GM19372 (cell line): ENCODE measurements around the gene PDPN.

Experiments
- ATAC-seq: cut with Tn5 transposase; IDR thresholded peaks from one replicate; pipeline ENCODE4 v1.9.1; 2021; ENCODE audit warnings: mild to moderate bottlenecking, low read depth, moderate library complexity; ENCODE audit not compliant: unreplicated experiment

The PDPN gene

GRCh38 chr1:13616234-13616633 is 32.6 kb downstream of the PDPN start:
- ATAC-seq = no peak

DNA sequence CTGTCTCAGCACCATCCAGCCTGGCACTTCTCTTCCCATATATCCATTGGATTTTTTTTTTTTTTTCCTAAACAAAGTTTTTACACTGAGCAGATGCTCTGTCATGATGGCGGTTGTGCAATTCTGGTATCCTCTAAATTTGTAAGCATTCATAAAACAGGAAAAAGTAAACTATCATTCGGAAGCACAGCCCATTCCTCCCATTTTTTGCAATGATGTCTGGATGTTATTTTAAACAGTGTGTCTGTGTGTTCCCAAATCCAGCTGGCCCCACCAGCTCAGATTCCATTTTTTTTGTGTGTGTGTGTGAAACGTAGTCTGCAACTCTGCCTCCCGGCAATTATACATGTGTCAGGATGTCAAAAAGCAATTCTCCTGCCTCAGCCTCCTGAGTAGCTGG is 33.5 kb downstream of the PDPN start:
- no peak for ATAC-seq

DNA sequence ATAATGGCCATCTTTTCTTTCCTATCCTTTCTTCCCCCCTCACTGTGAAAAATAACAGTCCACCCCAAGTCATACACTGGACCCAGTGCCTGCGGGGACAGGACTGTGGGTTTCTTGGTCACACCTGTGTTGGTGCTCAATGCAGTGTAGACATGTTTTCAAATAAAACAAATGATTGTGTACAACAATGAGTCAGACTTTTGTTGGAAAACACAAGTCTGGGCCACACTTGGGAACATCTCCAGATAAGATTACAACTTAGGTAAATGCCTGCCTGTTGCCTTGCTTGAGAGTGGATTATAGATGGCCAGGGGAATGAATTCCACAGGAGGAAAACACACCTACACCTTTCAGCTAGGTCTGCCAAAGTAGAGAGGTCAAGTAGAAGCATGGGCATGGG is 34.1 kb downstream of the PDPN start:
- no peak for ATAC-seq

- ATAC-seq = no peak
Measured at GRCh38 chr1:13618483-13618882, 34.9 kb downstream of the PDPN start.

DNA sequence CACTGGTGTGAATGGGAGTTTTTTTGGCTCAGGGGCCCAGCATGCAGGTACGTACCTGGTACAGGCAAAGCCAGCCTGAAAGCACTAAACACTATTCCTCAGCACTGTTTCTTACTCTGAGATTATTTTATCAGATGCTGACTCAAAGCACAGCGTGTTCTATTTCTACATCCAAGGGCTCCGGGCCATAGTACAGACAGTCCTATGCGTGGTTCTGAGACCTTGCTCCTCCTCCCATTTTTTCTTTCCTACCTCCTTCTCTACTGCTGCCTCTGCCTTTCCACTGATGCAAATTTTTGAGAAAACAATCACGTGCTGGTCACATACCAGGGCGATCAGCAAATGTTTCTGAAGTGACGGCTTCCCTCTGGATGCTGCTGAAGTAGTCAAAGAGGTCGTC is 36.3 kb downstream of the PDPN start:
- no peak for ATAC-seq

GRCh38 chr1:13620825-13621224 is 37.2 kb downstream of the PDPN start:
- ATAC-seq = no peak

GRCh38 chr1:13622446-13622845 is 38.8 kb downstream of the PDPN start:
- ATAC-seq = no peak

DNA sequence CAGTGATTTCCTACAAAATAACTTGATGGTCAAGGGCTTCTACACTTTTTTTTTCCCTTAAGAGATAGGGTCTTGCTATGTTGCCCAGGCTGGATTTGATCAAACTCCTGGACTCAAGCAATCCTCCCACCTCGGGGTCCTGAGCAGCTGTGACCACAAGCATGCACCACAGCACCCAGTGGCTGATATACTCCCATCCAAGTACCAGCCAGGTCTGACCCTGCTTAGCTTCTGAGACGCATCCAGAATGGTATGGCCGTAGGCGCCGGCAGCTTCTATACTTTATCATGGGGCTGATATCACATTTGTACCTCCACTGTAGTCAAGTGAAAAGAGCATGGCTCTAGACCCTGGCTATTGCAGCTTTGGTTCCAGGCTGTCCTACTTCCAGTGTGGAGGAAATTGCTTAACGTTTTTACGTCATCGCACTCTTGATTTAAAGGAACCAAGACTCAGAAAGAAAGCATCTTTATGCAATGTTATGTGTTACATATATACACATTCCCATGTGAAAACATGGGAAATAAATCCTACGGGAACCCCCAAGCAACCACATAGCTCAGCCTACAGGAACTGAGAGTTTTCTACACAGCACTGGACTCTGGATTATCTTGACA is 39.5 kb downstream of the PDPN start:
- ATAC-seq = no peak

GRCh38 chr1:13624526-13624925 is 40.9 kb downstream of the PDPN start:
- no peak for ATAC-seq

- no peak for ATAC-seq
Measured at GRCh38 chr1:13627127-13627526, 43.5 kb downstream of the PDPN start.

DNA sequence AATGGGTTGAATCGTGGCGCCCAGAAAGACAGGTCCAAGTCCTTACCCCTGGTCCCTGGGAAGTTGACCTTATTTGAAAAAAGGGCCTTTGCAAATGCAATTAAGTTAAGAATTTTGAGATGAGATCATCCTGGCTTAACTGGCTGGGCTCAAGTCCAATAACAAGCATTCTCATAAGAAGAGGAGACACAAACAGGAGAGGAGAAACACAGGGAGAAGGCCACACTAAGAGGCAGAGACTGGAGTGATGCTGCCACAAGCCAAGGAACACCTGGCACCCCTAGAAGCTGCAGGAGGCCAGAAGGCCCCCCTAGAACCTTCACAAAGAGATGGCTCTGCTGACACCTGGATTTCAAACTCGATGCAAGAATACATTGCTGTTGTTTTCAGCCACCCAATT is 44.6 kb downstream of the PDPN start:
- ATAC-seq = no peak

- ATAC-seq = no peak
Measured at GRCh38 chr1:13628711-13629110, 45.1 kb downstream of the PDPN start.

GRCh38 chr1:13642306-13643004 is 58.8 kb downstream of the PDPN start:
- no peak for ATAC-seq

GRCh38 chr1:13643017-13643416 is 59.4 kb downstream of the PDPN start:
- ATAC-seq = no peak

DNA sequence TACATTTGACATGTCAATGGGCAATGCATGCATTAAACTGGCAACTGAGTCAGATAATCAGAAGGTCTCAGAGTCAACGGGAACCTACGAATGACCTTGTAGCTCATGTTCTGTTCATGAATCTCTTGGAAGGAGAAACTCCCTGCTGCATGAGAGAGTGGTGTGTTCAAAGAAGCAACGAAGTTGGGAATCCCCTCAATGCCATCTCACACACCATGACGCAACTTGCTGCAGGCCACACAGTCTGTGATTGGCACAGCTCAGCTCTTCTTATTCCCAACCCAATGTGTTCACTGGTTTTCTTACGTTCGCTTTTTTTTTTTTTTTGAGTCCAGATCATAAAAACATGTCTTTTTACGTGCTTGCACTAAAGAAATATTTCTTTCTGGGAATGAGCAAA is 62.9 kb downstream of the PDPN start:
- no peak for ATAC-seq

GRCh38 chr1:13651279-13651678 is 67.6 kb downstream of the PDPN start:
- no peak for ATAC-seq

DNA sequence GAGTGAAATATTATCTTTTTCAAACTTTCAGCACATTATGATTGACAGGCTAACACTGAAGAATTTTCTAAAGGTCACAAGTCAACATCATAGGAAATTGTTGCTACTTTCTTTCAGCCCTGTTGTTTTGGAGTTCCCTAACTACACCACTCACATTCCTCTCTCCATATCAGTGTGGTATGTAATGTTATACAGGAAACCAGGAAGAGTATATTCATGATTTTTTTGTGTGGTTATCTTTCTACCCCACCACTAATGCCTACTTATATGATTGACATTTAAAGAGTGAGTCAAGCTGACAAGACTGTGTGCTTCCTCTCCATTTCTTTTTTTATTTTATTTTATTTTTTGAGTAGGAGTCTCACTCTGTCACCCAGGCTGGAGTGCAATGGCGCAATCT is 68.6 kb downstream of the PDPN start:
- ATAC-seq = no peak

DNA sequence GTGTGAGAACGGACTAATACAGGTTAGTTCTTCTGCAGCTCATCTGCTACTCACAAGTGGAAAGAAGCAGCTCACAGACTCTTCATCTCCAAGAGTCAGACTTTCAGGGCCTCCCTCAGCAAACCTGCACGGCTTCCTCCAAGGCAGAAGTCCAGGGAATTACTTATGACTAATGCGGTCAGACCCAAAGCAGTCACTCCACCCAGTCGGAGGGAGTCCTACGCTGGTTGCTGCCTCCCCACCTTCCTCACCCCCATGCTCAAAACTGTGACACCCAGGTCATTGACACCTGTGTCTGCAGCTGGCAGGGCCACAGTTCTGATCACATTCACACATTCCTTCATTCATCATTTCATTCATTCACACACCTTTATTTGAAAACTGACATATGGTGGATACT is 77.9 kb downstream of the PDPN start:
- ATAC-seq = no peak

- ATAC-seq = no peak
Measured at GRCh38 chr1:13662493-13662892, 78.9 kb downstream of the PDPN start.

DNA sequence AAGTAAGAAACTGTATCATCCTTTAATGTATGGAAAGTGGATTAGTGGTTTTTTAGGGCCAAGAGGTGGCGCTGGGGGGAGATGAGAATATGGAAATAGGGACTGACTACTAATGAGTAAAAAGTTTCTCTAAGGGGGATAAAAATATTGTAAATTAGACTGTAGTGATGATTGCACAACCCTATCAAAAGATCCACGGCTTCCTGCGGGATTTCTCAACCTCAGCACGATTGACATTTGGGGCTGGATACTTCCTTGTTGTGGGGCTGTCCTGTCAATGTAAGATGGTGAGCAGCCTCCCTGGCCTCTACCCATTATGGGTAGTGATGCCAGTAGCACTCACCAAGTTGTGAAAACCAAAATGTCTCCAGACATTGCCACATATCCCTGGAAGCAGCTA is 80.3 kb downstream of the PDPN start:
- no peak for ATAC-seq

- ATAC-seq = no peak
Measured at GRCh38 chr1:13664451-13664850, 80.8 kb downstream of the PDPN start.

DNA sequence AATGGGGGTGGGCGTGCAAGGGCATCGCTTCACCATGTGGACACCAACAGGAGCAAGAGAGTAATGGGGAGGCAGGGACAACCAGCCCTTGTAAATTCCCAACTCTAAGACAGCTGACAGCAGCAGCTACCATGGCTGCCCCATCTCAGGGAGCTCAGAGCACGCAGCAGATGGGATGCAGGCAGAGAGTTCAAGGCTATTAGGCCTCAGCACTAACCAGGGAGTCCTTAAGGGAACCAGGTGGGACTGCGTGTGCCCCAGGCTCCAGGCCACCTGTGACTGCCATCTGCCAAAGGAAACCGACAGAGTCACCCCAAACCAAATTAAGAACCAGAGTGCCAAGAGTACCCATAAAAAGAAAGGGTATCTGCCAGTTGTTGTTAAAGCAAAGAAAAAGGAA is 82.7 kb downstream of the PDPN start:
- ATAC-seq = no peak
